ENCODE data around the gene SMYD3. TPM values are rescaled to one million over a fixed set of nuclear protein-coding genes. Genes with fewer than 3 reads are reported as not detected.

Gene SMYD3
- polyA plus RNA-seq, 2 of the 4 experiments (the other 2 are of a cell fraction): 18.2 to 35.2 TPM

DNA sequence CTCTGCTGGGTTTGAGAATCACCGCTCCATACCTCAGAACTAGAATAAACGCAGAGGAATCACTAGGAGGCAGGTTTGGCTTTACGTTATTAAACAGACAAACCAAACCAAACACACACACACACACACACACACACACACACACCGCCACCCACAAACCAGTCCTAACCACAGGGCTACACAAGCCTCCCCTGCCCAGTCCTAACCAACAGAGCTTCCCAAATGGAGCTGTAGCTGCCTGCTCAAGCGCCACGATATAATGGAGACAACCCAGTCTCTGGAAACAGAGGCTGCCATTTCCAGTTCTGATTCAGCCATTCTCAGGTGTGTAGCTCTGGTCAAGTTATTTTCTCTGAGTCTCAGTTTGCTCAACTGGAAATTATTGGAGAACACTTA, 519.1 kb downstream of the SMYD3 start:
- TF ChIP-seq HOXB13 (CRISPR knock-in tag; IDR thresholded peaks at IDR 0.05; ENCODE audit: low read depth) (no peak), RFX5 (IDR thresholded peaks at IDR 0.05) (no peak), MAX (IDR thresholded peaks at IDR 0.05) (no peak), POLR2A (IDR thresholded peaks at IDR 0.05; ENCODE audit: low read length) (no peak), EP300 (IDR thresholded peaks at IDR 0.05) (no peak), ESRRA (IDR thresholded peaks at IDR 0.05; ENCODE audit: borderline replicate concordance, low read length) (no peak), NFE2L2 (conservative IDR thresholded peaks at IDR 0.05; ENCODE audit: low read length) (no peak), HEYL (CRISPR knock-in tag; IDR thresholded peaks at IDR 0.05) (no peak), HOXA7 (CRISPR knock-in tag; IDR thresholded peaks at IDR 0.05) (no peak), FOSL2 (IDR thresholded peaks at IDR 0.05) (no peak), FOSL2 (CRISPR knock-in tag; IDR thresholded peaks at IDR 0.05) (no peak), EHF (CRISPR knock-in tag; IDR thresholded peaks at IDR 0.05) (no peak), CHD2 (IDR thresholded peaks at IDR 0.05; ENCODE audit: low read length, partially characterized antibody) (no peak), E2F6 (IDR thresholded peaks at IDR 0.05; ENCODE audit: borderline replicate concordance, low read depth) (no peak), HOXB5 (CRISPR knock-in tag; IDR thresholded peaks at IDR 0.05) (no peak), PHF8 (IDR thresholded peaks at IDR 0.05; ENCODE audit: borderline replicate concordance, low read depth) (no peak), KDM5A (IDR thresholded peaks at IDR 0.05) (no peak), MAZ (IDR thresholded peaks at IDR 0.05; ENCODE audit: borderline replicate concordance, low read depth, low read length) (no peak), RARB (CRISPR knock-in tag; IDR thresholded peaks at IDR 0.05) (no peak), CHD4 (IDR thresholded peaks at IDR 0.05; ENCODE audit: borderline replicate concordance) (no peak)
- TF ChIP-seq, protein P1, sequence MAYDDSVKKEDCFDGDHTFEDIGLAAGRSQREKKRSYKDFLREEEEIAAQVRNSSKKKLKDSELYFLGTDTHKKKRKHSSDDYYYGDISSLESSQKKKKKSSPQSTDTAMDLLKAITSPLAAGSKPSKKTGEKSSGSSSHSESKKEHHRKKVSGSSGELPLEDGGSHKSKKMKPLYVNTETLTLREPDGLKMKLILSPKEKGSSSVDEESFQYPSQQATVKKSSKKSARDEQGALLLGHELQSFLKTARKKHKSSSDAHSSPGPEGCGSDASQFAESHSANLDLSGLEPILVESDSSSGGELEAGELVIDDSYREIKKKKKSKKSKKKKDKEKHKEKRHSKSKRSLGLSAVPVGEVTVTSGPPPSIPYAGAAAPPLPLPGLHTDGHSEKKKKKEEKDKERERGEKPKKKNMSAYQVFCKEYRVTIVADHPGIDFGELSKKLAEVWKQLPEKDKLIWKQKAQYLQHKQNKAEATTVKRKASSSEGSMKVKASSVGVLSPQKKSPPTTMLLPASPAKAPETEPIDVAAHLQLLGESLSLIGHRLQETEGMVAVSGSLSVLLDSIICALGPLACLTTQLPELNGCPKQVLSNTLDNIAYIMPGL (CRISPR knock-in tag; IDR thresholded peaks at IDR 0.05; ENCODE audit: borderline replicate concordance): no peak
- Histone ChIP-seq H3K4me3 (no peak overlapping the region), H3K27ac (no peak overlapping the region), H3K4me2 (no peak overlapping the region), H3K4me1 (peaks cover 10% of the 10 kb centered on the region), H3K9me3 (no peaks in the 10 kb centered on the region)
- ChIA-PET CTCF (interaction anchor here (0.6 kb wide), 1 partner anchor 15 kb away, joined by 3 read pairs; no protein-coding TSS in a partner anchor), POLR2A (no interaction called here)
- WGBS (ENCODE audit: missing lambda C conversion rate): 90% methylated on average over 6 of the region's 6 CpGs
- ATAC-seq: no peak
- no peak for DNase-seq (ENCODE audit: low read depth in 1 of 2, low spot score in 1 of 2)
- FAIRE-seq: no peak

DNA sequence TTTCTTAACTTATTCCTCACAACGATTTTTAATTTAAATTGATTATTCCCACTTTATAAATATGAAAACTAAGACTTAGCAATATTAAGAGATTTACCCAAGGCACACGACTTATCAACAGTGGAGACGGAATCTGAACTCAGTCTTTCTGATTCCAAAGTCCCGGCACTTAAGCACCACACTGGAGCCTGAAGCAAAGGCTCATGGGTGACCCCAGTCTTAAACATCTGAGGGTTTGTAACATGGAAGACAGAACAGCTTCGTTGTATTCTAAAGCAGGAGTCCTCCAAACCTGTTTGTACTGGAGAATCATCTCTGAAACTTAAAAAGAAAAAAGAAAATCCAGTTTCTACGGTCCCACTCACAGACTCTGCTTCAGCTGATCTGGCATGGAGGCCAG, 519.5 kb downstream of the SMYD3 start:
- TF ChIP-seq REST (IDR thresholded peaks at IDR 0.05) (no peak), PHF8 (IDR thresholded peaks at IDR 0.05; ENCODE audit: borderline replicate concordance, low read depth) (no peak), GATA3 (IDR thresholded peaks at IDR 0.05; ENCODE audit: borderline replicate concordance) (no peak), EHMT2 (IDR thresholded peaks at IDR 0.05; ENCODE audit: low read depth) (no peak), KDM1A (IDR thresholded peaks at IDR 0.05; ENCODE audit: low read depth) (no peak), E2F6 (IDR thresholded peaks at IDR 0.05; ENCODE audit: borderline replicate concordance, low read depth) (no peak), TP53 (CRISPR knock-in tag; IDR thresholded peaks at IDR 0.05) (no peak), POLR2AphosphoS2 (conservative IDR thresholded peaks at IDR 0.05; ENCODE audit: low read length) (no peak), CEBPB (IDR thresholded peaks at IDR 0.05) (no peak), FOSB (CRISPR knock-in tag; IDR thresholded peaks at IDR 0.05) (no peak), HEYL (CRISPR knock-in tag; IDR thresholded peaks at IDR 0.05) (no peak), RFX5 (IDR thresholded peaks at IDR 0.05) (no peak)
- 73% methylated on average over 6 of the region's 6 CpGs for whole genome bisulfite sequencing (ENCODE audit: missing lambda C conversion rate)
- DNase-seq (ENCODE audit: low read depth in 1 of 2, low spot score in 1 of 2) (no peak), FAIRE-seq (no peak), ATAC-seq (no peak)
- Histone ChIP-seq H3K4me1 (peaks cover 10% of the 10 kb centered on the region), H3K4me2 (no peak overlapping the region), H3K9me3 (no peaks in the 10 kb centered on the region), H3K4me3 (no peak overlapping the region), H3K27ac (no peak overlapping the region)
- ChIA-PET CTCF (no interaction called here), POLR2A (no interaction called here)
